Bronchial epithelial cell (primary cell): Measurements from ENCODE around the gene POLR2M. TPM values are rescaled to one million over a fixed set of nuclear protein-coding genes. Genes with fewer than 3 reads are reported as not detected.

Experiments
- DNase-seq: peaks from one replicate; pipeline ENCODE4 v3.0.0-alpha.2; 2010; ENCODE audit warnings: low read depth
- FAIRE-seq: peaks from 2 replicates; lab custom pipeline; 2011; peaks lifted over from hg19 to GRCh38; lab: Jason Lieb, UNC
- H3K27me3 ChIP-seq: 2 replicates; pipeline ENCODE4 v1.5.1; 2011; ENCODE audit warnings: low read length; ENCODE audit not compliant: control insufficient read depth, insufficient read depth
- H3K36me3 ChIP-seq: 2 replicates; pipeline ENCODE4 v1.5.1; 2011; ENCODE audit warnings: low read length; ENCODE audit not compliant: control insufficient read depth, insufficient read depth
- H3K4me3 ChIP-seq: 2 replicates; pipeline ENCODE4 v1.5.1; 2011; ENCODE audit warnings: mild to moderate bottlenecking, low read depth, low read length, control low read depth
- CTCF ChIP-seq: IDR thresholded peaks from 2 replicates; pipeline ENCODE4 v1.5.1; 2011; ENCODE audit warnings: mild to moderate bottlenecking, moderate library complexity, low read length, control low read depth, inconsistent platforms; ENCODE audit not compliant: insufficient read depth, severe bottlenecking
- total RNA-seq: library from RNA; depleted of rRNA; stranded (reverse); fragments of >200 nt; gene quantifications from 2 replicates; pipeline ENCODE4 v1.2.1, GENCODE V29; 2014

POLR2M gene
- total RNA-seq, 1 donor from 2014 or later: 59.5 TPM

GRCh38 chr15:57692709-57693108, 13.8 kb upstream of the POLR2M start:
- TF ChIP-seq CTCF: no peak
- FAIRE-seq (no peak), DNase-seq (no peak)
- Histone ChIP-seq H3K36me3 (no peaks in the 10 kb centered on the region), H3K27me3 (no peaks in the 10 kb centered on the region), H3K4me3 (no peak overlapping the region)

GRCh38 chr15:57694279-57694678, 12.2 kb upstream of the POLR2M start:
- Histone ChIP-seq H3K27me3 (no peaks in the 10 kb centered on the region), H3K4me3 (no peak overlapping the region), H3K36me3 (no peaks in the 10 kb centered on the region)
- no peak for DNase-seq
- TF ChIP-seq CTCF: no peak
- FAIRE-seq: no peak

- no peak for TF ChIP-seq CTCF
- Histone ChIP-seq H3K36me3 (no peaks in the 10 kb centered on the region), H3K4me3 (no peak overlapping the region), H3K27me3 (no peaks in the 10 kb centered on the region)
- DNase-seq: no peak
- FAIRE-seq: no peak
Observed at GRCh38 chr15:57696146-57696545, 10.4 kb upstream of the POLR2M start.

- no peaks in the 10 kb centered on the region for H3K36me3 ChIP-seq
- H3K4me3 ChIP-seq: no peak overlapping the region
- DNase-seq: no peak
- TF ChIP-seq CTCF: no peak
- no peaks in the 10 kb centered on the region for H3K27me3 ChIP-seq
- no peak for FAIRE-seq
Observed at GRCh38 chr15:57697588-57697987, 8.9 kb upstream of the POLR2M start.

- DNase-seq (no peak), FAIRE-seq (no peak)
- no peak overlapping the region for H3K4me3 ChIP-seq
- no peaks in the 10 kb centered on the region for H3K27me3 ChIP-seq
- no peak for TF ChIP-seq CTCF
- H3K36me3 ChIP-seq: no peaks in the 10 kb centered on the region
Observed at GRCh38 chr15:57698243-57698642, 8.3 kb upstream of the POLR2M start.

GRCh38 chr15:57698991-57699390, 7.5 kb upstream of the POLR2M start:
- Histone ChIP-seq H3K4me3 (no peak overlapping the region), H3K27me3 (no peaks in the 10 kb centered on the region), H3K36me3 (no peaks in the 10 kb centered on the region)
- FAIRE-seq: no peak
- DNase-seq: no peak
- TF ChIP-seq CTCF: no peak
